ENCODE data around the gene TBC1D5. TPM values are rescaled to one million over a fixed set of nuclear protein-coding genes. Genes with fewer than 3 reads are reported as not detected.
"Not testable (repeated sequence)": the region's sequence is repeated elsewhere in the genome, so short reads cannot be mapped to it uniquely, and the experiment has no call there.

TBC1D5 gene
- total RNA-seq, 1 donor from 2014 or later: 74.6 TPM

GRCh38 chr3:17733215-17733614, 9.2 kb downstream of the TBC1D5 start:
- intact Hi-C loops (cut with DNase I): no loop called here
- DNase-seq (no peak), ATAC-seq (no peak)
- Histone ChIP-seq H3K36me3 (peaks cover 9% of the 10 kb centered on the region), H3K4me1 (no peaks in the 10 kb centered on the region), H3K9me3 (no peaks in the 10 kb centered on the region), H3K27me3 (no peaks in the 10 kb centered on the region), H3K27ac (no peak overlapping the region), H3K4me3 (no peak overlapping the region)
- no peak for TF ChIP-seq CTCF (IDR thresholded peaks at IDR 0.05)

GRCh38 chr3:17730318-17730967, 12.0 kb downstream of the TBC1D5 start:
- TF ChIP-seq CTCF (IDR thresholded peaks at IDR 0.05): no peak
- peaks cover 9% of the 10 kb centered on the region for H3K36me3 ChIP-seq
- H3K4me1 ChIP-seq: no peaks in the 10 kb centered on the region
- intact Hi-C loops (cut with DNase I): no loop called here
- ATAC-seq (no peak), DNase-seq (no peak)
- no peaks in the 10 kb centered on the region for H3K9me3 ChIP-seq
- H3K4me3 ChIP-seq: no peak overlapping the region
- no peaks in the 10 kb centered on the region for H3K27me3 ChIP-seq
- H3K27ac ChIP-seq: no peak overlapping the region

GRCh38 chr3:17726313-17726712, 16.1 kb downstream of the TBC1D5 start:
- intact Hi-C loops (cut with DNase I): no loop called here
- H3K9me3 ChIP-seq: no peaks in the 10 kb centered on the region

GRCh38 chr3:17725844-17726243, 16.6 kb downstream of the TBC1D5 start:
- H3K4me1 ChIP-seq: not testable (repeated sequence)

More at GRCh38 chr3:17726313-17726712, 16.1 kb downstream of the TBC1D5 start:
- peaks cover 4% of the 10 kb centered on the region for H3K36me3 ChIP-seq
- H3K27me3 ChIP-seq: no peaks in the 10 kb centered on the region
- DNase-seq: no peak
- no peak for TF ChIP-seq CTCF (IDR thresholded peaks at IDR 0.05)
- no peaks in the 10 kb centered on the region for H3K4me1 ChIP-seq
- no peak overlapping the region for H3K27ac ChIP-seq
- ATAC-seq: no peak
- H3K4me3 ChIP-seq: no peak overlapping the region

GRCh38 chr3:17724948-17725347, 17.5 kb downstream of the TBC1D5 start:
- H3K36me3 ChIP-seq: no peaks in the 10 kb centered on the region

More at GRCh38 chr3:17725844-17726243, 16.6 kb downstream of the TBC1D5 start:
- H3K4me3 ChIP-seq; H3K27ac ChIP-seq; H3K27me3 ChIP-seq; H3K9me3 ChIP-seq; DNase-seq; H3K36me3 ChIP-seq; intact Hi-C loops (cut with DNase I); ATAC-seq: not testable (repeated sequence)

GRCh38 chr3:17724122-17724521, 18.3 kb downstream of the TBC1D5 start:
- no peaks in the 10 kb centered on the region for H3K4me1 ChIP-seq
- H3K9me3 ChIP-seq: no peaks in the 10 kb centered on the region
- no peaks in the 10 kb centered on the region for H3K36me3 ChIP-seq
- DNase-seq: no peak
- intact Hi-C loops (cut with DNase I): no loop called here
- no peak overlapping the region for H3K4me3 ChIP-seq
- ATAC-seq: no peak
- H3K27ac ChIP-seq: no peak overlapping the region
- no peaks in the 10 kb centered on the region for H3K27me3 ChIP-seq
- TF ChIP-seq CTCF (IDR thresholded peaks at IDR 0.05): no peak

More at GRCh38 chr3:17724948-17725347, 17.5 kb downstream of the TBC1D5 start:
- H3K27ac ChIP-seq: no peak overlapping the region
- H3K27me3 ChIP-seq: no peaks in the 10 kb centered on the region
- no peaks in the 10 kb centered on the region for H3K4me1 ChIP-seq
- DNase-seq (no peak), ATAC-seq (no peak)
- no peaks in the 10 kb centered on the region for H3K9me3 ChIP-seq
- no peak for TF ChIP-seq CTCF (IDR thresholded peaks at IDR 0.05)
- intact Hi-C loops (cut with DNase I): no loop called here
- H3K4me3 ChIP-seq: no peak overlapping the region
